ENCODE measurements around the gene ZER1. TPM values are rescaled to one million over a fixed set of nuclear protein-coding genes. Genes with fewer than 3 reads are reported as not detected.

The ZER1 gene
- total and polyA plus RNA-seq, 2 of the 8 experiments (the other 6 are each of a cell fraction or from before 2014, with no cell fraction given): 20.5 to 26.6 TPM

DNA sequence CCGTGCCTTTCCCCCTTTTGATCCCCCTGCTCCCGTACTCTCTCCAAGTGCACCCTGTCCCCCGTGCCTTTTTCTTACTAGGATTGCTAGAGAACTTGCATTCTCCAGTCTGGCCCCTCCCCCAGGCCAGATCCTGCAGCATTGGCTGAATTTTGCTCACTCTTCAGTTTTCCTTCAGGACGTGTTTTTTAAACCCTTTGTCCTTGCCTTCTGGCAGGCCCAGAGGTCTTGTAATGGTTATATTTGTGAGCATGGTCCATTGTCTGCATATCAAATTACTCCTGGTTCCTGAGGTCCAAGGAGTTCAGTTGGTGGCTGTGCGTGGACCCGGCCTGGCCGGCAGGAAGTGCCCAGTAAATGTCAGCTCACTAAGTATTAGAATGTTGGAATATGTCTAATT is 15.9 kb upstream of the ZER1 start (continued):
- TF ChIP-seq, protein P1, sequence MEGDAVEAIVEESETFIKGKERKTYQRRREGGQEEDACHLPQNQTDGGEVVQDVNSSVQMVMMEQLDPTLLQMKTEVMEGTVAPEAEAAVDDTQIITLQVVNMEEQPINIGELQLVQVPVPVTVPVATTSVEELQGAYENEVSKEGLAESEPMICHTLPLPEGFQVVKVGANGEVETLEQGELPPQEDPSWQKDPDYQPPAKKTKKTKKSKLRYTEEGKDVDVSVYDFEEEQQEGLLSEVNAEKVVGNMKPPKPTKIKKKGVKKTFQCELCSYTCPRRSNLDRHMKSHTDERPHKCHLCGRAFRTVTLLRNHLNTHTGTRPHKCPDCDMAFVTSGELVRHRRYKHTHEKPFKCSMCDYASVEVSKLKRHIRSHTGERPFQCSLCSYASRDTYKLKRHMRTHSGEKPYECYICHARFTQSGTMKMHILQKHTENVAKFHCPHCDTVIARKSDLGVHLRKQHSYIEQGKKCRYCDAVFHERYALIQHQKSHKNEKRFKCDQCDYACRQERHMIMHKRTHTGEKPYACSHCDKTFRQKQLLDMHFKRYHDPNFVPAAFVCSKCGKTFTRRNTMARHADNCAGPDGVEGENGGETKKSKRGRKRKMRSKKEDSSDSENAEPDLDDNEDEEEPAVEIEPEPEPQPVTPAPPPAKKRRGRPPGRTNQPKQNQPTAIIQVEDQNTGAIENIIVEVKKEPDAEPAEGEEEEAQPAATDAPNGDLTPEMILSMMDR (IDR thresholded peaks at IDR 0.05; ENCODE audit: control extremely low read depth in 1 of 3, insufficient read depth in 1 of 3, low read depth in 1 of 3, low read length in 3 of 3): no peak
- TF ChIP-seq PHF8 (conservative IDR thresholded peaks at IDR 0.05; ENCODE audit: low read depth, low read length): no peak
- no peak for TF ChIP-seq POLR2A (IDR thresholded peaks at IDR 0.05; ENCODE audit: control extremely low read depth in 1 of 2, low read depth in 2 of 2, low read length in 2 of 2)
